Mesenchymal stem cell (in vitro differentiated cells and primary cell): ENCODE measurements around the gene ALOX15. TPM values are rescaled to one million over a fixed set of nuclear protein-coding genes. Genes with fewer than 3 reads are reported as not detected.
"Not testable (repeated sequence)": the region's sequence is repeated elsewhere in the genome, so short reads cannot be mapped to it uniquely, and the experiment has no call there.

Experiments used
- DNase-seq: peaks from one replicate; pipeline ENCODE4 v3.0.0-alpha.2; 2013
- H2AFZ ChIP-seq: one replicate; pipeline ENCODE4 v1.6.1; 2013; ENCODE audit warnings: low read depth, mild to moderate bottlenecking, control low read depth, inconsistent platforms, low read length, moderate library complexity
- H2AK5ac ChIP-seq: 2 replicates; pipeline ENCODE4 v1.6.1; 2013; ENCODE audit warnings: low read length, moderate library complexity, mild to moderate bottlenecking, inconsistent platforms; ENCODE audit not compliant: severe bottlenecking
- H2BK120ac ChIP-seq: one replicate; pipeline ENCODE4 v1.6.1; 2013; ENCODE audit warnings: low read depth, mild to moderate bottlenecking, inconsistent platforms, low read length, moderate library complexity
- H2BK12ac ChIP-seq, 2 experiments: one replicate each; pipeline ENCODE4 v1.6.1; 2013; ENCODE audit warnings: inconsistent platforms in 2 of 2, low read length in 2 of 2, mild to moderate bottlenecking in 2 of 2, moderate library complexity in 2 of 2, control low read depth in 1 of 2
- H2BK15ac ChIP-seq: one replicate; pipeline ENCODE4 v1.6.1; 2013; ENCODE audit warnings: mild to moderate bottlenecking, low read depth, inconsistent platforms; ENCODE audit not compliant: poor library complexity, severe bottlenecking
- H2BK5ac ChIP-seq: 2 replicates; pipeline ENCODE4 v1.6.1; 2013; ENCODE audit warnings: low read depth, mild to moderate bottlenecking, low read length, control low read depth, inconsistent platforms; ENCODE audit not compliant: poor library complexity, severe bottlenecking
- H3K14ac ChIP-seq, 2 experiments: one replicate each; pipeline ENCODE4 v1.6.1; 2013; ENCODE audit warnings: inconsistent platforms in 2 of 2, low read length in 2 of 2, control low read depth in 1 of 2, mild to moderate bottlenecking in 1 of 2, moderate library complexity in 1 of 2
- H3K18ac ChIP-seq, 2 experiments: one replicate each; pipeline ENCODE4 v1.6.1; 2013; ENCODE audit warnings: inconsistent platforms in 2 of 2, low read length in 2 of 2, control low read depth in 1 of 2, low read depth in 1 of 2, mild to moderate bottlenecking in 1 of 2
- H3K23ac ChIP-seq, 2 experiments: one replicate each; pipeline ENCODE4 v1.6.1; 2013; ENCODE audit warnings: inconsistent platforms in 2 of 2, low read length in 2 of 2, mild to moderate bottlenecking in 2 of 2, moderate library complexity in 2 of 2, control low read depth in 1 of 2
- H3K27ac ChIP-seq: 2 replicates; pipeline ENCODE4 v1.5.1; 2013; ENCODE audit warnings: mild to moderate bottlenecking, moderate library complexity, low read length, control low read depth, inconsistent platforms; ENCODE audit not compliant: poor library complexity, severe bottlenecking
- H3K27me3 ChIP-seq, 2 experiments: 2 replicates each; pipeline versions ENCODE4 v1.6.1 to v1.7.0; 2013; ENCODE audit warnings: low read length in 2 of 2, mild to moderate bottlenecking in 2 of 2, moderate library complexity in 2 of 2, control low read depth in 1 of 2, inconsistent platforms in 1 of 2; ENCODE audit not compliant: control insufficient read depth in 1 of 2, insufficient read depth in 1 of 2
- H3K36me3 ChIP-seq, 2 experiments: 2 replicates each; pipeline versions ENCODE4 v1.6.1 to v1.7.0; 2013; ENCODE audit warnings: low read length in 2 of 2, control low read depth in 1 of 2, inconsistent platforms in 1 of 2, low read depth in 1 of 2, mild to moderate bottlenecking in 1 of 2; ENCODE audit not compliant: insufficient read depth in 2 of 2, control insufficient read depth in 1 of 2
- H3K4ac ChIP-seq, 2 experiments: one replicate each; pipeline ENCODE4 v1.6.1; 2013; ENCODE audit warnings: inconsistent platforms in 2 of 2, low read length in 2 of 2, mild to moderate bottlenecking in 2 of 2, moderate library complexity in 2 of 2, control low read depth in 1 of 2, low read depth in 1 of 2
- H3K4me1 ChIP-seq: 2 replicates; pipeline ENCODE4 v1.6.1; 2013; ENCODE audit warnings: low read depth, low read length, control low read depth; ENCODE audit not compliant: control insufficient read depth, insufficient read depth
- H3K4me2 ChIP-seq: 2 replicates; pipeline ENCODE4 v1.6.1; 2013; ENCODE audit warnings: low read length, mild to moderate bottlenecking, inconsistent platforms; ENCODE audit not compliant: poor library complexity, severe bottlenecking
- H3K4me3 ChIP-seq, 2 experiments: 2 replicates each; pipeline versions ENCODE4 v1.5.1 to v1.7.0; 2013; ENCODE audit warnings: low read length in 2 of 2, mild to moderate bottlenecking in 2 of 2, control low read depth in 1 of 2, low read depth in 1 of 2; ENCODE audit not compliant: insufficient read depth in 1 of 2
- H3K79me1 ChIP-seq: replicated peaks from 2 replicates; pipeline ENCODE4 v1.6.1; 2013; ENCODE audit warnings: mild to moderate bottlenecking, control low read depth, low read length, inconsistent platforms; ENCODE audit not compliant: poor library complexity, severe bottlenecking
- H3K9ac ChIP-seq: 2 replicates; pipeline ENCODE4 v1.7.0; 2013; ENCODE audit warnings: mild to moderate bottlenecking, low read length, moderate library complexity
- H3K9me3 ChIP-seq: 2 replicates; pipeline ENCODE4 v1.7.0; 2013; ENCODE audit warnings: mild to moderate bottlenecking, low read length; ENCODE audit not compliant: control insufficient read depth
- H4K8ac ChIP-seq: one replicate; pipeline ENCODE4 v1.6.1; 2013; ENCODE audit warnings: inconsistent platforms, mild to moderate bottlenecking, low read length, moderate library complexity
- H4K91ac ChIP-seq: one replicate; pipeline ENCODE4 v1.6.1; 2013; ENCODE audit warnings: mild to moderate bottlenecking, low read length, inconsistent platforms
- WGBS: methylation state at CpG from one replicate; pipeline ENCODE4 v1.1.7; 2013; ENCODE audit warnings: mixed read lengths; 5-methylcytosine and 5-hydroxymethylcytosine counted together
- polyA plus RNA-seq, 2 experiments: library from polyadenylated mRNA; stranded (reverse); fragments of 200-250 nt; gene quantifications; one replicate each; pipeline ENCODE4 v1.2.3, GENCODE V29; 2013

Gene ALOX15
- 0.01 TPM for polyA plus RNA-seq (2013, experiment 1 of 2)
- polyA plus RNA-seq (2013, experiment 2 of 2) = not detected

DNA sequence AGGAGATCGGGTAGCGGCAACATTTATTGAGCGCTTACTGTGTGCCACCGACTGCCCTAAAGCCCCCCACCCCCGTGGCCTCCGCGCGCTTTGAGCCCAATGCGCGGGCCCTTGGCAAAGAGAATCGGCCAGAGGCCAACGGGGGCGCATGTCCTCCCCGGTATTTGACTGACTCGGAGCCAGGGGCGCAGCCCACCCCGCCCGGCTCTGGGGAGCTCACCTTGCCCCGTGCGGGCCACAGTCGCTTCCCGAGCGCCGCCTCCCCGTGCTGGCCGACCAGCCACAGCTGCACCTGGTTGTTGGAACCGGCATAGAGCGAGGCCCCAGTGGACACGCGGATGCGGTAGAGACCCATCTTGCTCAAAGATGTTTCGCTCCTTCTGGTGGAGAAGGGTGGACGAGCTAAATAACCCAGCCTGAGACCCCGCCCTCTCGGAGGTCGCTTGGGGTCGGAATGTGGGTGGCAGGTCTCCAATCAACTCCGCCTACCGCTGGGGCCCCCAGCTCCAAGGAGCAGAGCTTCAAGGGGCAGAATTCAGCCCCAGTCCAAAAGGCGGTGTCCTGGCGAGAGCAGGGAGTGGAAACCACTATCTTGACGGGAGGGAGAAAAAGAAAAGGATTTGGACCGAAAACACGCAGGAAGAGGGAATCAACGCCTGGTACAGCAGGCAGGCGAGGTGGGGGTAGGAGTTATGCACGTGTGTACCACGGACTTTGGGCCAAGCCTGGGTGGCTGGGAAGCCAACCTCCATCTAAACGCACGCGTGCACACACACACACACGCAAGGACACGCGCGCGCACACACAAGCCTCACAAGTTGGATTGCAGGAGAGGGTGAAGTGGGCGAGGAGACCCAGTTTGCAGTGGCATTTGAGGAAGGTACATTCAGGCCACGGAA lies at the start of gene ALOX15:
TSS of gene ALOX15 (minus strand) at position 382 of the 899 bp plus-strand sequence. CDS start at position 355, 27 bp downstream.
- H3K4me1 ChIP-seq = peaks cover 13% of the 10 kb centered on the region
- WGBS = 9% methylated on average over 58 of the region's 58 CpGs
- H3K4me2 ChIP-seq = no peak within 1 kb of the TSS
- no peak within 1 kb of the TSS for H3K9ac ChIP-seq
- H2BK120ac ChIP-seq = no peak within 1 kb of the TSS
- DNase-seq = no peak
- H2BK5ac ChIP-seq = no peak within 1 kb of the TSS
- H2BK15ac ChIP-seq = no peak within 1 kb of the TSS
- no peak within 1 kb of the TSS for H3K27ac ChIP-seq
- H2BK12ac ChIP-seq = no peak within 1 kb of the TSS
- H2AFZ ChIP-seq = no peak within 1 kb of the TSS
- no peak within 1 kb of the TSS for H2AK5ac ChIP-seq
- H3K27me3 ChIP-seq = peaks cover 70 to 83% of the 10 kb centered on the region in 2 experiments
- H4K8ac ChIP-seq = no peak within 1 kb of the TSS
- H3K9me3 ChIP-seq = peaks cover 4% of the 10 kb centered on the region
- no peak within 1 kb of the TSS for H3K14ac ChIP-seq
- H4K91ac ChIP-seq = no peak within 1 kb of the TSS
- no peaks in the 10 kb centered on the region for H3K79me1 ChIP-seq
- no peak within 1 kb of the TSS for H3K23ac ChIP-seq
- no peaks in the 10 kb centered on the region for H3K36me3 ChIP-seq
- no peak within 1 kb of the TSS for H3K4ac ChIP-seq
- H3K18ac ChIP-seq = no peak within 1 kb of the TSS
- H3K4me3 ChIP-seq = no peak within 1 kb of the TSS

DNA sequence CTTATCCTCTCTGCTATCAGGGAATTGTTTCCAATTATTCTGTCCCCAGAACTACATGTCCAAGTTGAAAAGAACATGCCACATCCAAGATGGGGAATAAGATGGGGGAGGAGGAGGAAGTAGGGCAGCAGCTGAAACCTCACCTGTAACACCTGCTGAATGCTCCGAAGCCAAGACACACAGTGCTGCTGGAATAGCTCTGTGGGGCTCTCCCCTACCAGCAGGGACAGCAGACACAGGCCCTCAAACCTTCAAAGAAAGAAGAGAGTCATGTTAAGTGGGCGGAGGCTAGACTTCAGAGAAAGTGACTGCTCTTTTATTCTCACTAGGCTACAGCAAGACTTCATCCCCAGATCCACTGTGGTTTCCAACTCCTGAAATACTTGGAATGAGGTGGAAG lies 49.3 kb upstream of the ALOX15 start:
- Histone ChIP-seq H2AK5ac (no peak overlapping the region), H3K79me1 (peaks cover 29% of the 10 kb centered on the region), H2BK120ac (no peak overlapping the region), H2BK15ac (no peak overlapping the region), H2BK12ac (no peak overlapping the region), H3K14ac (no peak overlapping the region), H4K91ac (no peak overlapping the region), H3K18ac (no peak overlapping the region), H3K4me2 (no peak overlapping the region), H3K23ac (no peak overlapping the region), H3K4ac (no peak overlapping the region), H3K9me3 (no peaks in the 10 kb centered on the region), H2AFZ (no peak overlapping the region), H3K4me3 (no peak overlapping the region), H3K36me3 (peaks cover 11 to 45% of the 10 kb centered on the region in 2 experiments), H3K9ac (no peak overlapping the region), H3K27me3 (no peaks in the 10 kb centered on the region), H3K27ac (no peak overlapping the region), H2BK5ac (no peak overlapping the region), H3K4me1 (peaks cover 1% of the 10 kb centered on the region), H4K8ac (no peak overlapping the region)
- no peak for DNase-seq
- WGBS = 100% methylated on average over 1 of the region's 2 CpGs

DNA sequence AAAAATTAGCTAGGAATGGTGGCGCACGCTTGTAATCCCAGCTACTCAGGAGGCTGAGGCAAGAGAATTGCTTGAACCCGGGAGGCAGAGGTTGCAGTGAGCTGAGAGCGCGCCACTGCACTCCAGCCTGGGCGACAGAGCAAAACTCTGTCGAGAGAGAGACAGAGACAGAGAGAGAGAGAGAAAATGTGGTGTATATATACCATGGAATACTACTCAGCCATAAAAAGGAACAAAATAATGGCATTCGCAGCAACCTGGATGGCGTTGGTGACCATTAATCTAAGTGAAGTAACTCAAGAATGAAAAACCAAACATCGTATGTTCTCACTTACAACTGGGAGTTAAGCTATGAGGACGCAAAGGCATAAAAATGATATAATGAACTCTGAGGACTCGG lies 48.4 kb upstream of the ALOX15 start:
- WGBS = 73% methylated on average over 6 of the region's 12 CpGs
- H2BK5ac ChIP-seq, H3K4ac ChIP-seq, H4K91ac ChIP-seq, H3K18ac ChIP-seq, H3K27ac ChIP-seq, H2AFZ ChIP-seq, H3K4me3 ChIP-seq, DNase-seq, H2BK120ac ChIP-seq, H3K4me1 ChIP-seq, H3K14ac ChIP-seq, H3K4me2 ChIP-seq, H3K27me3 ChIP-seq, H3K9ac ChIP-seq, H2AK5ac ChIP-seq, H3K23ac ChIP-seq, H2BK12ac ChIP-seq, H2BK15ac ChIP-seq, H3K9me3 ChIP-seq, H4K8ac ChIP-seq: not testable (repeated sequence)
- Histone ChIP-seq H3K79me1 (peaks cover 32% of the 10 kb centered on the region), H3K36me3 (peaks cover 13 to 50% of the 10 kb centered on the region in 2 experiments)

DNA sequence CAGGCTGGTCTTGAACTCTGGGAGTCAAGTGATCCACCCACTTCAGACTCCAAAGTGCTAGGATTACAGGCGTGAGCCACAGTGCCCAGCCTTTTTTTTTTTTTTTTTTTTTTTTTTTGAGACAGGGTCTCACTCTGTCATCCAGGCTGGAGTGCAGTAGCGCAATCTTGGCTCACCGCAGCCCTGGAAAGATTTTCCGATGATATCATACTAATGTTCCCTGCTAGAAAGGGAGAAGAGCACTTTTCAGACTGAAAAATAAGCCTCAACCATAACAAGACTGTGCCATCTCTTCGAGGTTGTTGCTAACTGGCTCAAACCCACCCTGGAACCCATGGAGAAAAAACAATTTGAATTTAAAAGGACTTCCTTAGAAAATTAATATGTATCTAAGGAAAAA lies 42.3 kb upstream of the ALOX15 start:
- H2BK5ac ChIP-seq, H3K9me3 ChIP-seq, H3K4me2 ChIP-seq, H3K23ac ChIP-seq, H4K8ac ChIP-seq, H2AK5ac ChIP-seq, H3K4me3 ChIP-seq, H3K4me1 ChIP-seq, H2BK15ac ChIP-seq, H3K14ac ChIP-seq, H3K18ac ChIP-seq, DNase-seq, H3K4ac ChIP-seq, H2BK120ac ChIP-seq, H4K91ac ChIP-seq, H3K27me3 ChIP-seq, H2BK12ac ChIP-seq, H2AFZ ChIP-seq, H3K27ac ChIP-seq: not testable (repeated sequence)
- peak overlapping the region; percentile 77 for H3K9ac ChIP-seq
- WGBS = 100% methylated on average over 4 of the region's 5 CpGs
- H3K79me1 ChIP-seq = peaks cover 19% of the 10 kb centered on the region
- peaks cover 22 to 41% of the 10 kb centered on the region in 2 experiments for H3K36me3 ChIP-seq
